ENCODE results near the gene RAB9B. TPM values are rescaled to one million over a fixed set of nuclear protein-coding genes. Genes with fewer than 3 reads are reported as not detected.

Gene RAB9B
- total and polyA plus RNA-seq, 2 of the 13 experiments (the other 11 are each of a cell fraction or from before 2014, with no cell fraction given) = 0.04 TPM; not detected in 1

- peak; percentile 76 for ATAC-seq
Observed at GRCh38 chrX:103845165-103845653, 13.2 kb upstream of the RAB9B start.

More at GRCh38 chrX:103845165-103845653, 13.2 kb upstream of the RAB9B start:
- ChIA-PET POLR2A (no interaction called here), CTCF (ENCODE audit: low intra/inter-chr PET ratio, low total read pairs) (no interaction called here)
- Histone ChIP-seq H3K36me3 (replicated peaks in 1 of 2; ENCODE audit: control insufficient read depth in 1 of 2, insufficient read depth in 2 of 2, low read length in 2 of 2) (no peaks in the 10 kb centered on the region), H3K79me2 (ENCODE audit: insufficient read depth, low read length) (no peaks in the 10 kb centered on the region), H3K9ac (ENCODE audit: insufficient read depth, low read depth, low read length) (no peak overlapping the region), H3K4me1 (ENCODE audit: insufficient read depth, low read length) (no peaks in the 10 kb centered on the region), H3K4me2 (ENCODE audit: low read depth, low read length) (no peak overlapping the region), H2AFZ (ENCODE audit: low read length) (no peak overlapping the region), H3K27ac (ENCODE audit: extremely low read length, insufficient read depth, low read length) (no peak overlapping the region), H3K9me3 (ENCODE audit: low read length) (no peaks in the 10 kb centered on the region), H3K4me3 (replicated peaks in 1 of 3; ENCODE audit: insufficient read depth in 1 of 3, low read depth in 2 of 3, low read length in 3 of 3) (no peak overlapping the region), H4K20me1 (ENCODE audit: insufficient read depth, low read length) (no peaks in the 10 kb centered on the region), H3K27me3 (ENCODE audit: control insufficient read depth in 1 of 2, insufficient read depth in 2 of 2, low read length in 2 of 2) (no peaks in the 10 kb centered on the region)
- BruUV-seq (replicated peaks) = no TSS peak
- DNase-seq (ENCODE audit: low spot score) (peak; percentile 10), FAIRE-seq (peak; percentile 85)
- WGBS (ENCODE audit: low lambda C conversion rate) = 3% methylated on average over 4 of the region's 4 CpGs
- intact Hi-C loops (cut with micrococcal nuclease; ENCODE audit: unreplicated experiment) = no loop called here
- in situ Hi-C loops (cut with HindIII; ENCODE audit: extremely low pct_ligation_motif_present, low pct_unique_long_range_greater_than_20kb) = loop anchor here (25.0 kb wide), 2 partner anchors 92 to 267 kb away; partner anchors contain the start of gene ZCCHC18
- TF ChIP-seq CTCF (CRISPR knock-in tag; IDR thresholded peaks at IDR 0.05) = peak; percentile 63
- TF ChIP-seq TEAD2 (CRISPR knock-in tag; IDR thresholded peaks at IDR 0.05) = no peak
- peak; percentile 55 for TF ChIP-seq STAG1 (CRISPR knock-in tag; IDR thresholded peaks at IDR 0.05)
- no peak for TF ChIP-seq XRCC5 (optimal IDR thresholded peaks at IDR 0.05; ENCODE audit: low read length)
- peak; percentile 42; the same call in 1 of the 2 replicates for TF ChIP-seq SMC3 (IDR thresholded peaks at IDR 0.05; ENCODE audit: low read length)
- TF ChIP-seq ZNF143 (CRISPR knock-in tag; IDR thresholded peaks at IDR 0.05) = no peak
- no peak for TF ChIP-seq SP4 (CRISPR knock-in tag; IDR thresholded peaks at IDR 0.05)
